Right lobe of liver (tissue), 6 donors: ENCODE data around the gene NAV2. TPM values are rescaled to one million over a fixed set of nuclear protein-coding genes. Genes with fewer than 3 reads are reported as not detected.

Experiments used
- ATAC-seq, 4 donors: fragments of 200-7000 bp; cut with Tn5 transposase; one replicate each; pipeline ENCODE4 v1.9.1; 2020; ENCODE audit warnings: mild to moderate bottlenecking in 4 of 4, moderate library complexity in 4 of 4
- DNase-seq, 3 donors: peaks; one replicate each; pipeline ENCODE4 v3.0.0-alpha.2; 2020
- H3K27ac ChIP-seq, 3 donors: fragments of 200-600 bp; one replicate each; pipeline ENCODE4 v1.8.0; 2022
- H3K27me3 ChIP-seq, 2 donors: fragments of 200-600 bp; one replicate each; pipeline ENCODE4 v1.8.0; 2022
- H3K36me3 ChIP-seq, 4 donors: fragments of 200-600 bp; sonication (generic) in 1 of 4; one replicate each; pipeline versions ENCODE4 v1.5.1 to v1.8.0; 2017 to 2022; ENCODE audit warnings: control low read depth in 1 of 4
- H3K4me1 ChIP-seq, 4 donors: fragments of 200-600 bp; sonication (generic) in 1 of 4; one replicate each; pipeline versions ENCODE4 v1.5.1 to v1.8.0; 2017 to 2022; ENCODE audit warnings: control low read depth in 1 of 4
- H3K4me3 ChIP-seq, 3 donors: fragments of 200-600 bp; one replicate each; pipeline ENCODE4 v1.8.0; 2022
- H3K9me3 ChIP-seq, 4 donors: fragments of 200-600 bp; sonication (generic) in 1 of 4; one replicate each; pipeline versions ENCODE4 v1.5.1 to v1.8.0; 2017 to 2022; ENCODE audit warnings: control low read depth in 1 of 4
- POLR2A ChIP-seq: fragments of 450-650 bp; IDR thresholded peaks from one replicate; pipeline ENCODE4 v1.6.1; 2017; ENCODE audit warnings: antibody characterized with exemption, mild to moderate bottlenecking
- WGBS: methylation state at CpG from one replicate; pipeline ENCODE4 v1.1.6; 2018; ENCODE audit warnings: low coverage, low lambda C conversion rate; ENCODE audit not compliant: insufficient coverage; ENCODE audit errors: missing lambda C conversion rate; 5-methylcytosine and 5-hydroxymethylcytosine counted together
- intact Hi-C, 2 donors: fragments of 100-400 bp; cut with DNase I; formaldehyde crosslinking; loops; one replicate each; pipeline versions ENCODE4 v1.11.2 to v1.14.1; 2022
- total RNA-seq, 6 experiments: library from RNA; depleted of rRNA in 2 of 6; stranded (reverse); fragments of >200 nt in 2 of 6; fragmentation: NEBNext Ultra II Directional in 3 of 6; extraction: Animal tissue kit (Norgen Biotek cat#: 25700) in 3 of 6; gene quantifications; one replicate each; pipeline versions ENCODE4 v1.1.0 to v1.2.4, GENCODE V29; 2016 to 2023
- TF ChIP-seq, protein P1 (sequence below), 4 donors: fragments of 200-600 bp in 3 of 4; fragments of 450-650 bp in 1 of 4; IDR thresholded peaks; one replicate each; pipeline versions ENCODE4 v1.5.1 to v1.8.0; 2016 to 2022; ENCODE audit warnings: antibody characterized with exemption in 4 of 4, mild to moderate bottlenecking in 2 of 4
- donor health status: DM: no; HTN: yes; CAD: no.
- donor health status: DM: no; HTN: no; CAD: no.
- donor health status: DM: no; HTN: no; CAD: no.
- donor health status: DM: no; HTN: yes; CAD: no.
- donor health status: DM: no; HTN: yes; CAD: no.

NAV2 gene
- total RNA-seq, 6 experiments from 2014 or later: 15.5 to 69.2 (median 37.1) TPM

DNA sequence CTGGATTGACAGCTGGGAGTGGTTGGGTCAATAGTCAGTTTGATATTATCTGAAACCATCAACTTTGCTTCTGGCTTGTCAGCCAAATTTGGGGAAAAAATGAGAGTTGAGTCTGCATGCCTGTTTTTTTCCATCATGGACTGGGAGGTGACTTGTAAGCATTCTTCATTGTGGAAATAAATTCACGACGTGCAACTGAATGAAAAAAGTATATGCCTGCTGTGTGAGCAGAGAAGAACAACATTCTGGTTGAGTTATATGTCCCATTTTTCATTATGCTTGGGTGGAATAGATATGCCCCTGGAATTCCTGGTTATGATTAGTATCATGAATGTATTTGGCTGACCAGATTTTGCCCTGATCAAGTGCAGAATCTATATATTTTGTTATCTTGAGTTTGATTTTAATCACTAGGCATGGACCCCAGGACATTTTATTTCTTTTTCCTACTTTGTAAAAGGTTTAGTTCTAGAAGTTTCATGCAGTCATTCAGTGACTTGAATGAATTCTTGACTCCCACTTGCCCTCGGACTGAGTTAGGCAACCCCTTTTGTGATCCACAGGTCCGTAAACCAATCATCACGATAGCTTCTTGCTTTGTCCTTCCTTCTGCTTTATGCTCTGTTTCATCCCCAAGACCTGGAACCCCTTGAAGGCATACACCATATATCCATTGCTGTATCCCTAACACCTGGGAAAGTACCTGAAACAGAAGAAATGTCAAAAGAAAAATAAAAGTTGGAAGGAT, 205.8 kb downstream of the NAV2 start:
- Histone ChIP-seq H3K4me1 (peaks cover 0 to 47% (median 16%) of the 10 kb centered on the region in 4 donors), H3K27me3 (no peaks in the 10 kb centered on the region), H3K27ac (peak overlapping the region in 2 of 3 donors; percentile 9 to 39), H3K9me3 (no peaks in the 10 kb centered on the region), H3K4me3 (no peak overlapping the region), H3K36me3 (no peaks in the 10 kb centered on the region)
- TF ChIP-seq POLR2A: no peak
- TF ChIP-seq, protein P1, sequence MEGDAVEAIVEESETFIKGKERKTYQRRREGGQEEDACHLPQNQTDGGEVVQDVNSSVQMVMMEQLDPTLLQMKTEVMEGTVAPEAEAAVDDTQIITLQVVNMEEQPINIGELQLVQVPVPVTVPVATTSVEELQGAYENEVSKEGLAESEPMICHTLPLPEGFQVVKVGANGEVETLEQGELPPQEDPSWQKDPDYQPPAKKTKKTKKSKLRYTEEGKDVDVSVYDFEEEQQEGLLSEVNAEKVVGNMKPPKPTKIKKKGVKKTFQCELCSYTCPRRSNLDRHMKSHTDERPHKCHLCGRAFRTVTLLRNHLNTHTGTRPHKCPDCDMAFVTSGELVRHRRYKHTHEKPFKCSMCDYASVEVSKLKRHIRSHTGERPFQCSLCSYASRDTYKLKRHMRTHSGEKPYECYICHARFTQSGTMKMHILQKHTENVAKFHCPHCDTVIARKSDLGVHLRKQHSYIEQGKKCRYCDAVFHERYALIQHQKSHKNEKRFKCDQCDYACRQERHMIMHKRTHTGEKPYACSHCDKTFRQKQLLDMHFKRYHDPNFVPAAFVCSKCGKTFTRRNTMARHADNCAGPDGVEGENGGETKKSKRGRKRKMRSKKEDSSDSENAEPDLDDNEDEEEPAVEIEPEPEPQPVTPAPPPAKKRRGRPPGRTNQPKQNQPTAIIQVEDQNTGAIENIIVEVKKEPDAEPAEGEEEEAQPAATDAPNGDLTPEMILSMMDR (IDR thresholded peaks at IDR 0.05): no peak
- intact Hi-C loops: no loop called here
- DNase-seq: no peak
- WGBS: 98% methylated on average over 4 of the region's 5 CpGs
- no peak for ATAC-seq

DNA sequence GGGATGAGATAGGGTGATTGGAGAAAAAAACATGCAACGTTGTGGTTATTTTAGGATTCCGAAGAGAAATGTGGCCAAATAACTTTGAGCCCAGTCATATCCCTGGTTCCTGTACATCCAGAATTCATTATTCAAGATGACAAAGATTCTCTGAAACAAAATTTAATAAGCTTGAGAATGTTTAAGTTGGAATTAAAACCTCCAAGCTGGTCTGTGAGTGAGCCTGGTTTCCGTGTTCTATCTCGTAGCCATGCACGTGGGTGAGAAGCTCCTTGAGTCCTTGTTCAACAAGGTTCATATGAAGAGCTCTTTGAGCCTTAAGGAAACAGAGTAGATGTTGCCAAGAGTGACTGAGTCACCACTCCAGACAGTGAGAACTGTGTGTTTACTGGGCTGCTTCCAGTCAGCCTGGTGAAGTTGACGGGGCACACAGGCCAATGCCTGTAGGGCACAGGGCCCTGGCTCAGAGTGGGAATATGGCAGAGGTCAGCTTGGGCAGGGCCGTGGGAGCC, 206.5 kb downstream of the NAV2 start:
- no peaks in the 10 kb centered on the region for H3K27me3 ChIP-seq
- 50% methylated on average over 5 of the region's 7 CpGs for WGBS
- peak overlapping the region in 2 of 3 donors; percentile 26 to 39 for H3K27ac ChIP-seq
- intact Hi-C loops: no loop called here
- TF ChIP-seq POLR2A: no peak
- TF ChIP-seq, protein P1 (IDR thresholded peaks at IDR 0.05): no peak
- H3K36me3 ChIP-seq: no peaks in the 10 kb centered on the region
- DNase-seq (peak; percentile 79 to 83 (median 80)), ATAC-seq (peak; percentile 93 to 99 (median 96))
- no peak overlapping the region for H3K4me3 ChIP-seq
- peaks cover 0 to 40% (median 13%) of the 10 kb centered on the region in 4 donors for H3K4me1 ChIP-seq
- H3K9me3 ChIP-seq: no peaks in the 10 kb centered on the region

DNA sequence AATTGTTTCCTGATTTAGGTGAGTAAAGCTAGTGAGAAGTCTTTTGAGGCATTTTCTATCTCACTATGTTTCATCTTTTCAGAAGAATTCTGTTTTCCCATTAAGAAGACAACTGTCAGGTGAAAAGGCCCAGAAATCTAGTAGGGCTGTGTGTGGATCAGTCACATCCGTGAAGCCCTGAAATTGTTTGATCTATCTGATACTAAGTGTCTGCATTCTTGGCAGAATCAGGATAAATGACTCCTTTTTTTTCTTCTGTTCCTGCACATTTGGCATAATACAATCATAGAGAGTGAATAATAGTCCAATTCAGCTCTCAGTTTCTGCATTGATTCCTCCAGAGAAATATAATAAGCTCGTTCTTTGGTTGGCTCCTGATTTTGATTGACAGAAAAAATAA, 208.3 kb downstream of the NAV2 start:
- Histone ChIP-seq H3K4me3 (no peak overlapping the region), H3K9me3 (no peaks in the 10 kb centered on the region), H3K36me3 (no peaks in the 10 kb centered on the region), H3K27ac (peak overlapping the region in 1 of 3 donors; percentile 44), H3K4me1 (peaks cover 0 to 38% (median 13%) of the 10 kb centered on the region in 4 donors), H3K27me3 (no peaks in the 10 kb centered on the region)
- 46% methylated on average over 2 of the region's 2 CpGs for WGBS
- TF ChIP-seq POLR2A: no peak
- TF ChIP-seq, protein P1 (IDR thresholded peaks at IDR 0.05): no peak
- ATAC-seq: no peak
- intact Hi-C loops: no loop called here
- DNase-seq: no peak

DNA sequence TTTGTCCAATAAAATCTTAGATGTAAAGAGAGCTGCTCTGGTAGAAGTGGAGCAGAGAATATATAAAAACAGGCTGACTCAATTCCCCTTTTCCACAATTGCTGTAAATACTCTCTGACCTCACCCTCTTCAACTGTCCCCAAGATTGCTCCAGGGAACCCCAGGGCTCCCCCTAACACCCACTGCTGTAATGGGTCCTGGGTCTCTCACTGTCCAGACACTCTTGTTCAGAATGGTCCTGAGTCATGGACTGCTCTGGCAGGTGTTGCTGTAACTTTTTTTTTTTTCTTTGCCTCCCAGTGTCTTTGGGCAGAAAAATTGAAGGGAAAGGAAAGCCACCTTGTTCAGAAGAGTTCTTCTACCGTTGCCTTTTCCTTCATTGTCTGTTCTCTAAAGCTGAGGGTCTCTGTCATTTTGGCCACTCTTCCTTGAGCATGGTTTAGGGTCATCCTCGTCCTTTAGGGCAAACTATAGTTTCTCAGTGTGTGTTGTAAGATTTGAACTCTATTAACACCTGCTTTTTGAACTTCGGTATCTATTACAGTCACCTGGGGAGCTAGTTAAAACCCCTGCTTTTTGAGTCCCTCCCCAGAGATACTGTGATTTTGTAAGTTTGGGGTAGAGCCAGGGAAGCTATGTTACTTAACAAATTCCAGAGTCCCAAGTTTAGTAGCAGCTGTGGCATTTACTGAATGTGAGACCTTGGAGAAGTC, 209.5 kb downstream of the NAV2 start:
- WGBS: 42% methylated on average over 3 of the region's 3 CpGs
- Histone ChIP-seq H3K4me3 (no peak overlapping the region), H3K27me3 (no peaks in the 10 kb centered on the region), H3K9me3 (no peaks in the 10 kb centered on the region), H3K4me1 (peaks cover 0 to 38% (median 13%) of the 10 kb centered on the region in 4 donors), H3K27ac (peak overlapping the region in 1 of 3 donors; percentile 44), H3K36me3 (no peaks in the 10 kb centered on the region)
- intact Hi-C loops: no loop called here
- no peak for DNase-seq
- ATAC-seq: peak; percentile 27 to 65 (median 46)
- TF ChIP-seq, protein P1 (IDR thresholded peaks at IDR 0.05): no peak
- TF ChIP-seq POLR2A: no peak
